Left colon (tissue), 2 donors: ENCODE measurements around the gene UBR4. TPM values are rescaled to one million over a fixed set of nuclear protein-coding genes. Genes with fewer than 3 reads are reported as not detected.
"Not testable (repeated sequence)": the region's sequence is repeated elsewhere in the genome, so short reads cannot be mapped to it uniquely, and the experiment has no call there.

ENCODE experiments used
- ATAC-seq: fragments of 200-7000 bp; cut with Tn5 transposase; one replicate; pipeline ENCODE4 v1.9.1; 2020; ENCODE audit warnings: mild to moderate bottlenecking, moderate library complexity
- DNase-seq, 2 donors: peaks; one replicate each; pipeline ENCODE4 v3.0.0-alpha.2; 2020
- intact Hi-C, 2 donors: fragments of 100-400 bp; cut with DNase I in 1 of 2; cut with micrococcal nuclease in 1 of 2; formaldehyde crosslinking; loops; one replicate each; pipeline versions ENCODE4 v1.11.2 to v1.14.0; 2022; cut with DNase I, micrococcal nuclease
- total RNA-seq, 2 donors: library from RNA; stranded (reverse); fragmentation: NEBNext Ultra II Directional; extraction: Animal tissue kit (Norgen Biotek cat#: 25700); gene quantifications; one replicate each; pipeline ENCODE4 v1.2.1, GENCODE V29; 2021
- donor health status: DM: no; HTN: no; CAD: no.
- donor health status: DM: yes; HTN: yes; CAD: no.

UBR4 gene
- total RNA-seq, 2 donors from 2014 or later: 103 to 114 TPM

- DNase-seq: no peak
- intact Hi-C loops: no loop called here
- ATAC-seq: no peak
Observed at GRCh38 chr1:19222573-19222972, 12.5 kb upstream of the UBR4 start.

GRCh38 chr1:19220991-19221390, 10.9 kb upstream of the UBR4 start:
- ATAC-seq (no peak), DNase-seq (no peak)
- intact Hi-C loops: no loop called here

GRCh38 chr1:19220080-19220846, 10.2 kb upstream of the UBR4 start:
- ATAC-seq: no peak
- no peak for DNase-seq
- intact Hi-C loops: no loop called here

- intact Hi-C loops: no loop called here
- ATAC-seq (no peak), DNase-seq (no peak)
Observed at GRCh38 chr1:19219451-19219850, 9.4 kb upstream of the UBR4 start.

GRCh38 chr1:19216585-19216984, 6.5 kb upstream of the UBR4 start:
- ATAC-seq, DNase-seq, intact Hi-C loops: not testable (repeated sequence)

- intact Hi-C loops: no loop called here
- DNase-seq: no peak
- no peak for ATAC-seq
Observed at GRCh38 chr1:19213580-19213979, 3.5 kb upstream of the UBR4 start.

- intact Hi-C loops: no loop called here
- DNase-seq (no peak), ATAC-seq (no peak)
Observed at GRCh38 chr1:19212167-19212566, 2.1 kb upstream of the UBR4 start.

- intact Hi-C loops: no loop called here
- peak in 1 of 2 donors; percentile 10 for DNase-seq
- peak; percentile 13 for ATAC-seq
Observed at GRCh38 chr1:19210772-19211549, 895 bp upstream of the UBR4 start.

- intact Hi-C loops: no loop called here
- ATAC-seq (peak; percentile 39), DNase-seq (peak; percentile 51 to 53)
Observed at GRCh38 chr1:19209439-19209989, 552 bp downstream of the UBR4 start.

- ATAC-seq: no peak
- DNase-seq: no peak
- intact Hi-C loops: no loop called here
Observed at GRCh38 chr1:19208710-19209438, 1.2 kb downstream of the UBR4 start.

- intact Hi-C loops: no loop called here
- no peak for ATAC-seq
Observed at GRCh38 chr1:19206947-19207346, 3.1 kb downstream of the UBR4 start.

GRCh38 chr1:19205845-19206244, 4.2 kb downstream of the UBR4 start:
- intact Hi-C loops: no loop called here

More at GRCh38 chr1:19206947-19207346, 3.1 kb downstream of the UBR4 start:
- DNase-seq: no peak

GRCh38 chr1:19205403-19205802, 4.7 kb downstream of the UBR4 start:
- no peak for DNase-seq
- no peak for ATAC-seq
- intact Hi-C loops: no loop called here

More at GRCh38 chr1:19205845-19206244, 4.2 kb downstream of the UBR4 start:
- ATAC-seq: no peak
- DNase-seq: no peak

- intact Hi-C loops: no loop called here
- DNase-seq (no peak), ATAC-seq (no peak)
Observed at GRCh38 chr1:19204446-19205266, 5.4 kb downstream of the UBR4 start.

- ATAC-seq (peak; percentile 14), DNase-seq (no peak)
- intact Hi-C loops: no loop called here
Observed at GRCh38 chr1:19203440-19203839, 6.6 kb downstream of the UBR4 start.

GRCh38 chr1:19202396-19202795, 7.7 kb downstream of the UBR4 start:
- DNase-seq (no peak), ATAC-seq (peak; percentile 66)
- intact Hi-C loops: no loop called here

GRCh38 chr1:19199969-19200604, 10.0 kb downstream of the UBR4 start:
- ATAC-seq (no peak), DNase-seq (no peak)
- intact Hi-C loops: no loop called here
